GM12874 (cell line): ENCODE measurements around the gene COL18A1.

Experiments used
- TF ChIP-seq, protein P1 (sequence below): IDR thresholded peaks from 2 replicates; pipeline ENCODE4 v1.5.1; 2011; ENCODE audit warnings: low read depth, mild to moderate bottlenecking, control low read depth, low read length, moderate library complexity; ENCODE audit not compliant: insufficient read depth

The COL18A1 gene

DNA sequence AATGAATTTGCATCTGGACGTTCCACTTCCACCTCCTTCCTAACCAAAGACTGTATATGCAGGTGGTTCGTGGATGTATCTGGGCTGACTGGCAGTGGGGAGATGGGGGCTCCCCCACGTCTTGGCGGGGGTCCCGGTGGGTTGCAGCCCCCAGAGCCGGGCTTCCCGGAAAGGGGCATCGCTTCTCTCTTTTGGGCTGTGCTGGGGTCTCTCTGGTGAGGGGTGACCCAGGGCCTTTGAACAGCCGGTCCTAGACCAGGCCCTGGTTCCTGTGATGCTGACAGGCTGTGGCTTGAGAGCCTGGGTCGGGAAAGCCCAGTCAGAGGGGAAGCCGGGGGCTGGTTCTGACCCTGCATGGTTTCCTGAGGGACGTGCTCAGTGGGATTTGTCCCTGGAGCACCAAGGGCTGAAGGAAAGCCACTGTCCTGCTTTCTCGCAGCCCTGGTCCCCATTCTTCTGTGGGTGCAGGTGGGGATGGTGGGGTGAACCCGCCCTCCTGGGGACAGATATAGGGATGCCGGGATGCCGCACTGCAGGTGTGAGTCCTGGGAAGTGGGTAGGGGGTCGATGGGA, 29.8 kb downstream of the COL18A1 start:
- TF ChIP-seq, protein P1, sequence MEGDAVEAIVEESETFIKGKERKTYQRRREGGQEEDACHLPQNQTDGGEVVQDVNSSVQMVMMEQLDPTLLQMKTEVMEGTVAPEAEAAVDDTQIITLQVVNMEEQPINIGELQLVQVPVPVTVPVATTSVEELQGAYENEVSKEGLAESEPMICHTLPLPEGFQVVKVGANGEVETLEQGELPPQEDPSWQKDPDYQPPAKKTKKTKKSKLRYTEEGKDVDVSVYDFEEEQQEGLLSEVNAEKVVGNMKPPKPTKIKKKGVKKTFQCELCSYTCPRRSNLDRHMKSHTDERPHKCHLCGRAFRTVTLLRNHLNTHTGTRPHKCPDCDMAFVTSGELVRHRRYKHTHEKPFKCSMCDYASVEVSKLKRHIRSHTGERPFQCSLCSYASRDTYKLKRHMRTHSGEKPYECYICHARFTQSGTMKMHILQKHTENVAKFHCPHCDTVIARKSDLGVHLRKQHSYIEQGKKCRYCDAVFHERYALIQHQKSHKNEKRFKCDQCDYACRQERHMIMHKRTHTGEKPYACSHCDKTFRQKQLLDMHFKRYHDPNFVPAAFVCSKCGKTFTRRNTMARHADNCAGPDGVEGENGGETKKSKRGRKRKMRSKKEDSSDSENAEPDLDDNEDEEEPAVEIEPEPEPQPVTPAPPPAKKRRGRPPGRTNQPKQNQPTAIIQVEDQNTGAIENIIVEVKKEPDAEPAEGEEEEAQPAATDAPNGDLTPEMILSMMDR, result no peak

DNA sequence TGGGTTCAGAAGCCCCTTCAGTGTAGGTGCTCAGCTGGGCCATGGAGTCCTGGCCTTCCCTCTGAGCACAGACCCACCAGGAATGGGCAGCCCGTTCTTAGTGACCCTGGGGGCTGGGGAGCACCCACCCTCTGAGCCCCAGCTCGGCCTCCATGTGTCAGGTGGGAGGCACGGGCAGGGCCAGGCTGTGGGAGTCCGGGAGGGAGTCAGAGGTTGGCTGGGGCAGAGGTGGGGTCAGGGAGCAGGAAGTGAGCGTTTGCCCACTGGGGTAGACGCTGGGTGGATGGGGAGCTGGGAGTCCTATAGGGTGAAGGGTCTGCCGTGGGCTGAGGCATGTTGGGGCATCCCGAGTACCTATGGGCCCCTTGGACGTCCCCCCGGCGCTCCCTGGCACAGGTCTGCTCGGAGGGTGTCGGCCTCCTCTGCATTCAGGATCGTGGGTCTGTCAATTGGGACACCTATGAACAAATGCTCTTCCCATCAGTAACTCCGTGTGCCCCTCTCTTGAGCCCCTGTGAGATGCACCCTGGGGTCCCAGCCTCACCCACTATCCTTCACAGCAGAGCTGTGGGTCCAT, 30.5 kb downstream of the COL18A1 start:
- TF ChIP-seq, protein P1, result no peak

DNA sequence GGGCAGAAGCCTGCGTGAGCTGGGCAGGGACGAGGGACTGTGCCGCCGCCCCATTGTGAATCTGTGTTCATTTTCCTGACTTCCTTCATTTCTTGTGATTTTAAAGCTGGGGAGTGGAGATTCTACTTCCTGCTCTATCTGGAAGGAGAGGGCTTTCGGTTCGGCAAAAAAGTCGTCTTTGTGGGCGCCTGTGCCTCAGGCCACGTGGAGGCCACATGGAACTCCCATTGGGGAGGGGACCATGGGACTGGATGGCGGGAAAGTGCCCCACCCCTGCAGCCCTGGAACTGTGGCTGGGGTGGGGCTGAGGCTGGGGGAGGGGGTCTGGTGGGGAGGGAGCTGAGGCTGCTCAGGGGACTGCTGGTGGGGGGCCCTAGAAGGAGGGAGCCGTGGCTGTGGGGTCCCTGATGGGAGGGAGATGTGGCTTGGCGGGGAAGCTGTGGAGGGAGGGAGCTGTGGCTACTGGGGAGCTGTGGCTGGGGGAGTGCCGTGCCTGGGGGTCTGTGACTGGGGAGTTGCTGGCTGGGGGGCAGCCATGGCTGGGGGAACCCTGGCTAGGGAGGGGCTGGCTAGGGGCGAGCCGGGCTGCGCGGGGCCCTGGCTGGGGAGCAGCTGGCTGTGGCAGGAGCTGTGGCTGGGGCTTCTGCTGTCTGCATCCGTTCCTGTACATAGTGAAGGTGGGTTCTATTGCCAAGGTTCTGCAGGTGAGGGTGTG, 31.5 kb downstream of the COL18A1 start:
- TF ChIP-seq, protein P1, result no peak

DNA sequence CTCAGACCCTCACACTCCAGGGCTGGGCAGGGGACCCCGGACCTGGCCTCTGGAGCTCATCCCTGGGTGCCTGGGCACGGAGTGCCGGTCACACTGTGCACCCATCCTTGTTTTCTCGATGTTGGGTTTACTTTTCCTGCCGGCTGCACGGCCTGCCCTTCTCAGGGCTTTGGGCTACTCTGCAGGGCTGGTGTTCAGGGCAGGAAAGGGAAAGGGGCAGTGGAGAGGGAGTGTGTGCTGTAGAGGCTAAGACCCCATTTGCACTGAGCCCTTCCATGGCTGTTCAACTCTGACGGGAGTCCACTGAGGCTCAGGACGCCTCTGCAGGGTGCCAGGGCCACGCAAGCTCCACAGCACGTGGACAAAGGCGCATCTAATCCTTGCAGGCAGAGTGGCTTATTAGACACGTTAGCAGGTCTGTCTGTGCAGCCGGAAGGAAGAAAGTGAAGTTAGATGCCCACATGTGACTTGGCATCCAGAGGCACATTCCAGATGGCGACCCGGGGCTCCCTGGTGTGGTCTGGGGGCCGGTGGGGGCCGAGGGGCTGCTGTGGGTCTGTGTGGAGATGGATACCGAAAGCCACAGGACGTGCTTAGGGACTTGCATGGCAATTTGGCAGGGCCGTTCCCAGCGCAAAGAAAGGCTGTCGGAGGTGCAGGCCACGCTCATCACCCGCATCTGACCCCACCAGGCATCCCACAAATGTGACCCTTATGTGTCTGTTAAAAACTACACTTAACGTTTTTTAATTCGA, 33.6 kb downstream of the COL18A1 start:
- TF ChIP-seq, protein P1, result no peak

DNA sequence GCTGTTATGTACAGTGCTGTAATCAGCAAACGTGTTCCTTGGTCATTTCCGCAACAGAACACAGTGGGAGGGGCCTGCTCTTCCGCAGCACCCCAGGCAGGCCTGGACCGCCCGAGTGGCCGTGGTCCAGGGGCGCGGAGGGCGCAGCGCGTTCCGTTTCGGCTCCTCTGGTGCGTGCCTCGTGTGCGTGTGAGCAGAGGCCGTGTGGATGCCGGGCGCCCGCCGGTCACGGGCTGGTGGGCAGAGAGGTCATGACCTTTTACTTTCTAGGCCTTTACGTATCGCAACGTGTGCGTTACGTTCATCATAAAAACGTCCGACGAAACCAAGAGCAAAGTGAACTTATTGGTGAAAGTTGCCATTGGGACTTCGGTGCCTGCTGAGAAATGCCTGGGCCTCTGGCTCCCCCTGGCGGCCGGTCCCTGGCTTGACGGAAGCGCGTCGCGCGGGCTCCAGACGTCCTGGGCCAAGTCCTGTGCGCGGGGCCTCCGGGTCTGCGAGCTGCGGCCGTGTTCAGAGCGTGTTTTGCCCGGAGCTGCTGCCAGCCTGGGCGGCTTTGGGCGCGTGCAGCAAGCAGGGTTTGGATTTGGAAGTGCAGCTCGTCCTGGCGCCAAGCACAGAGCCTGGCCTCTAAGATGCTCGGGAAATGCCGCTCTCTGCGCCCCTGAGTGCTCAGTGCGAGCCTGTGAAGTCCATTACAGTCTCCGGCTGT, 34.4 kb downstream of the COL18A1 start:
- TF ChIP-seq, protein P1, result peak; percentile 94

DNA sequence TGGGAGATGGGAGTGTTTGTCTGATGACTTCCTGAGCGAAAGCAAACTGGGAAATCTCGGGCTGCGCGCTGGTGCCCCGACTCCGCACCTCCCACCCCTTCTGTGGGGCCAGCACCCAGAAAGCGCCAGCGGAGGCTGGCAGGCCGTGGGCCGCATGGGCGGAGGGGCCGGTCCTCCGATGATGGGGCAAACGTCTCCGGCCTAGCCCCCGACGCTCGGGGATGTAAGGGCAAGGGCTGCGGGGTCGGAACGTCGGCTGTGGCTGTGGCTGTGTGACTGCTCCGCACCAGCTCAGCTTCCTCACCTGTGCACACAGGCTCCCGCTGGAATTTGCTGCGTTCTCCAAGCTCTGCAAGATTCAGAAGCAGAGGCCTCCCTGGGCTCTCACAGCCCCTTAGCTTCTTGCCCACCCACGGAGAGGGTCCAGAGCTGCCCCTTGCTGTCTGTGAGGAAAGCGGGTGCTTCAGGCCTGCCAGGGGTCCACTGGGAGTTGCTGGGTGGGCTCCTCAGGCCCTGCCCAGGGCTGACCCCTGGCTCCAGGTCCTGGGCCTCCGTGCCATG, 35.0 kb downstream of the COL18A1 start:
- TF ChIP-seq, protein P1, result no peak
